Endothelial cell (in vitro differentiated cells): ENCODE measurements around the gene ATP2A3. TPM values are rescaled to one million over a fixed set of nuclear protein-coding genes. Genes with fewer than 3 reads are reported as not detected.

Source experiments
- DNase-seq: peaks from one replicate; pipeline ENCODE4 v3.0.0; 2021; ENCODE audit warnings: low spot score
- H3K27ac Mint-ChIP-seq: one replicate; pipeline ENCODE4 v1.8.0; 2021; ENCODE audit warnings: mixed read lengths, inconsistent platforms; ENCODE audit not compliant: unreplicated experiment
- H3K27me3 Mint-ChIP-seq: one replicate; pipeline ENCODE4 v1.8.0; 2021; ENCODE audit warnings: mild to moderate bottlenecking, moderate library complexity, mixed read lengths, inconsistent platforms; ENCODE audit not compliant: unreplicated experiment
- H3K36me3 Mint-ChIP-seq: one replicate; pipeline ENCODE4 v1.8.0; 2021; ENCODE audit warnings: mild to moderate bottlenecking, low read depth, mixed read lengths, inconsistent platforms; ENCODE audit not compliant: unreplicated experiment
- H3K4me1 Mint-ChIP-seq: one replicate; pipeline ENCODE4 v1.8.0; 2021; ENCODE audit warnings: mild to moderate bottlenecking, mixed read lengths, inconsistent platforms; ENCODE audit not compliant: unreplicated experiment
- H3K4me3 Mint-ChIP-seq: one replicate; pipeline ENCODE4 v1.8.0; 2021; ENCODE audit warnings: mild to moderate bottlenecking, mixed read lengths, inconsistent platforms; ENCODE audit not compliant: unreplicated experiment
- H3K9me3 Mint-ChIP-seq: one replicate; pipeline ENCODE4 v1.8.0; 2021; ENCODE audit warnings: mixed read lengths, inconsistent platforms; ENCODE audit not compliant: unreplicated experiment
- CTCF ChIP-seq: fragments of 200-600 bp; sonication (generic); IDR thresholded peaks from one replicate; pipeline ENCODE4 v1.5.0; 2021; ENCODE audit warnings: antibody characterized with exemption; ENCODE audit not compliant: unreplicated experiment
- total RNA-seq: library from RNA; stranded (reverse); fragmentation: NEBNext Ultra II Directional; extraction: Animal tissue kit (Norgen Biotek cat#: 25700); gene quantifications from one replicate; pipeline ENCODE4 v1.2.1, GENCODE V29; 2021; ENCODE audit not compliant: unreplicated experiment

The ATP2A3 gene
- total RNA-seq, 1 donor from 2014 or later, result 116 TPM

GRCh38 chr17:3896108-3896967 is 67.9 kb downstream of the ATP2A3 start:
- H3K4me1 Mint-ChIP-seq, result peaks cover 22% of the 10 kb centered on the region
- no peaks in the 10 kb centered on the region for H3K9me3 Mint-ChIP-seq
- no peak for TF ChIP-seq CTCF
- H3K4me3 Mint-ChIP-seq, result no peak overlapping the region
- peaks cover 7% of the 10 kb centered on the region for H3K36me3 Mint-ChIP-seq
- no peak overlapping the region for H3K27ac Mint-ChIP-seq
- peaks cover 12% of the 10 kb centered on the region for H3K27me3 Mint-ChIP-seq
- DNase-seq, result no peak

- peak overlapping the region; percentile 57 for H3K27ac Mint-ChIP-seq
Observed at GRCh38 chr17:3895354-3895753, 68.9 kb downstream of the ATP2A3 start.

GRCh38 chr17:3894911-3895343 is 69.3 kb downstream of the ATP2A3 start:
- peaks cover 16% of the 10 kb centered on the region for H3K27me3 Mint-ChIP-seq
- peaks cover 11% of the 10 kb centered on the region for H3K36me3 Mint-ChIP-seq
- peaks cover 30% of the 10 kb centered on the region for H3K4me1 Mint-ChIP-seq
- no peak for DNase-seq
- H3K9me3 Mint-ChIP-seq, result no peaks in the 10 kb centered on the region
- no peak for TF ChIP-seq CTCF
- H3K4me3 Mint-ChIP-seq, result no peak overlapping the region
- peak overlapping the region; percentile 57 for H3K27ac Mint-ChIP-seq

More at GRCh38 chr17:3895354-3895753, 68.9 kb downstream of the ATP2A3 start:
- Mint-ChIP-seq H3K9me3 (no peaks in the 10 kb centered on the region), H3K36me3 (peaks cover 11% of the 10 kb centered on the region), H3K27me3 (peaks cover 16% of the 10 kb centered on the region), H3K4me3 (no peak overlapping the region), H3K4me1 (peaks cover 28% of the 10 kb centered on the region)
- no peak for DNase-seq
- no peak for TF ChIP-seq CTCF

GRCh38 chr17:3894188-3894587 is 70.0 kb downstream of the ATP2A3 start:
- Mint-ChIP-seq H3K9me3 (no peaks in the 10 kb centered on the region), H3K36me3 (peaks cover 11% of the 10 kb centered on the region), H3K27ac (no peak overlapping the region), H3K27me3 (peaks cover 17% of the 10 kb centered on the region), H3K4me1 (peaks cover 30% of the 10 kb centered on the region), H3K4me3 (peak overlapping the region; percentile 87)
- TF ChIP-seq CTCF, result no peak
- DNase-seq, result no peak

GRCh38 chr17:3893720-3894116 is 70.5 kb downstream of the ATP2A3 start:
- DNase-seq, result no peak
- peaks cover 11% of the 10 kb centered on the region for H3K36me3 Mint-ChIP-seq
- H3K9me3 Mint-ChIP-seq, result no peaks in the 10 kb centered on the region
- H3K27me3 Mint-ChIP-seq, result peaks cover 21% of the 10 kb centered on the region
- H3K27ac Mint-ChIP-seq, result peak overlapping the region; percentile 74
- peaks cover 30% of the 10 kb centered on the region for H3K4me1 Mint-ChIP-seq
- no peak for TF ChIP-seq CTCF
- peak overlapping the region; percentile 87 for H3K4me3 Mint-ChIP-seq
